HepG2 (cell line): ENCODE measurements around the gene ZMYND19. TPM values are rescaled to one million over a fixed set of nuclear protein-coding genes. Genes with fewer than 3 reads are reported as not detected.

Experiments used
- ATRX ChIP-seq: sonication (generic); formaldehyde crosslinking; IDR thresholded peaks from 2 replicates; pipeline ENCODE4 v1.4.0; 2020; ENCODE audit warnings: missing genetic modification reagents, borderline replicate concordance
- CCDC6 ChIP-seq: sonication (generic); formaldehyde crosslinking; IDR thresholded peaks from 2 replicates; pipeline ENCODE4 v1.8.1; 2022; ENCODE audit warnings: mild to moderate bottlenecking, missing genetic modification reagents, moderate library complexity
- JDP2 ChIP-seq: sonication (generic); formaldehyde crosslinking; IDR thresholded peaks from 2 replicates; pipeline ENCODE4 v1.8.1; 2022; ENCODE audit warnings: missing genetic modification reagents, borderline replicate concordance
- MAFK ChIP-seq, 2 experiments: IDR thresholded peaks in 1 of 2; conservative IDR thresholded peaks in 1 of 2; 2 replicates each; pipeline ENCODE4 v1.6.1; 2011; ENCODE audit warnings: improper control_type of control experiment in 2 of 2, low read length in 2 of 2
- PAX8 ChIP-seq: sonication (generic); formaldehyde crosslinking; IDR thresholded peaks from 2 replicates; pipeline ENCODE4 v1.8.0; 2022; ENCODE audit warnings: mild to moderate bottlenecking, missing genetic modification reagents, borderline replicate concordance
- RFXANK ChIP-seq: IDR thresholded peaks from 2 replicates; pipeline ENCODE4 v1.6.1; 2016
- RXRA ChIP-seq: sonication (generic); formaldehyde crosslinking; IDR thresholded peaks from 2 replicates; pipeline ENCODE4 v1.5.1; 2020; ENCODE audit warnings: missing genetic modification reagents
- TARDBP ChIP-seq: sonication (generic); formaldehyde crosslinking; IDR thresholded peaks from 2 replicates; pipeline ENCODE4 v1.8.0; 2022; ENCODE audit warnings: mild to moderate bottlenecking, missing genetic modification reagents
- TCF7L2 ChIP-seq: IDR thresholded peaks from 2 replicates; pipeline ENCODE4 v1.6.1; 2011; ENCODE audit warnings: mild to moderate bottlenecking, low read depth, low read length, moderate library complexity
- ZC3H13 ChIP-seq: sonication (generic); formaldehyde crosslinking; IDR thresholded peaks from 2 replicates; pipeline ENCODE4 v1.8.1; 2023; ENCODE audit warnings: mild to moderate bottlenecking, missing genetic modification reagents, moderate library complexity
- ZFP37 ChIP-seq: sonication (generic); formaldehyde crosslinking; IDR thresholded peaks from 2 replicates; pipeline ENCODE4 v1.4.0; 2020; ENCODE audit warnings: missing genetic modification reagents, borderline replicate concordance
- ZFP41 ChIP-seq: sonication (generic); formaldehyde crosslinking; IDR thresholded peaks from 2 replicates; pipeline ENCODE4 v1.4.0; 2020; ENCODE audit warnings: mild to moderate bottlenecking, missing genetic modification reagents, borderline replicate concordance
- ZNF589 ChIP-seq: sonication (generic); formaldehyde crosslinking; conservative IDR thresholded peaks from 2 replicates; pipeline ENCODE4 v1.8.0; 2022; ENCODE audit warnings: mild to moderate bottlenecking, moderate library complexity, missing genetic modification reagents
- ZNF652 ChIP-seq: IDR thresholded peaks from 2 replicates; pipeline ENCODE4 v1.6.1; 2016; ENCODE audit warnings: low read depth, borderline replicate concordance
- ZNF720 ChIP-seq: sonication (generic); formaldehyde crosslinking; IDR thresholded peaks from 2 replicates; pipeline ENCODE4 v1.4.0; 2020; ENCODE audit warnings: missing genetic modification reagents
- ZNF737 ChIP-seq: sonication (generic); formaldehyde crosslinking; IDR thresholded peaks from 2 replicates; pipeline ENCODE4 v1.5.0; 2020; ENCODE audit warnings: missing genetic modification reagents, mild to moderate bottlenecking, borderline replicate concordance
- ZNF772 ChIP-seq: sonication (generic); formaldehyde crosslinking; IDR thresholded peaks from 2 replicates; pipeline ENCODE4 v1.5.0; 2020; ENCODE audit warnings: mild to moderate bottlenecking, missing genetic modification reagents
- ZSCAN22 ChIP-seq: sonication (generic); formaldehyde crosslinking; IDR thresholded peaks from 2 replicates; pipeline ENCODE4 v1.4.0; 2020; ENCODE audit warnings: mild to moderate bottlenecking, missing genetic modification reagents
- polyA plus RNA-seq, 8 experiments: library from polyadenylated mRNA; depleted of rRNA in 3 of 8; stranded (reverse) in 7 of 8; unstranded in 1 of 8; fragments of >200 nt; fragmentation: Illumina TruSeq in 4 of 8; extraction: Trizol in 4 of 8; gene quantifications; 2 replicates each; pipeline versions ENCODE4 v1.2.1 to v1.2.3, GENCODE V29; 2011 to 2016; ENCODE audit warnings: low read depth in 4 of 8, missing spikeins in 1 of 8, mixed read lengths in 1 of 8; ENCODE audit not compliant: insufficient read depth in 1 of 8
- total RNA-seq, 5 experiments: library from RNA; depleted of rRNA; stranded (reverse); fragments of >200 nt; fragmentation: Illumina TruSeq; extraction: Trizol; gene quantifications; 2 replicates each; pipeline ENCODE4 v1.2.3, GENCODE V29; 2016; ENCODE audit warnings: low read depth in 1 of 5
- TF ChIP-seq, protein P1 (sequence below): sonication (generic); formaldehyde crosslinking; IDR thresholded peaks from 2 replicates; pipeline ENCODE4 v1.9.0; 2022; ENCODE audit warnings: missing genetic modification reagents, mild to moderate bottlenecking, borderline replicate concordance
- TF ChIP-seq, protein P2 (sequence below): sonication (generic); formaldehyde crosslinking; IDR thresholded peaks from 2 replicates; pipeline ENCODE4 v1.4.0; 2020; ENCODE audit warnings: mild to moderate bottlenecking, missing genetic modification reagents
- TF ChIP-seq, protein P3 (sequence below): sonication (generic); formaldehyde crosslinking; IDR thresholded peaks from 2 replicates; pipeline ENCODE4 v1.4.0; 2020; ENCODE audit warnings: missing genetic modification reagents, borderline replicate concordance
- TF ChIP-seq, protein P4 (sequence below): sonication (generic); formaldehyde crosslinking; IDR thresholded peaks from 2 replicates; pipeline ENCODE4 v1.5.1; 2020; ENCODE audit warnings: missing genetic modification reagents, mild to moderate bottlenecking, borderline replicate concordance

The ZMYND19 gene
- total and polyA plus RNA-seq, 2 of the 13 experiments (the other 11 are each of a cell fraction or from before 2014, with no cell fraction given): 21.3 to 38.7 TPM

DNA sequence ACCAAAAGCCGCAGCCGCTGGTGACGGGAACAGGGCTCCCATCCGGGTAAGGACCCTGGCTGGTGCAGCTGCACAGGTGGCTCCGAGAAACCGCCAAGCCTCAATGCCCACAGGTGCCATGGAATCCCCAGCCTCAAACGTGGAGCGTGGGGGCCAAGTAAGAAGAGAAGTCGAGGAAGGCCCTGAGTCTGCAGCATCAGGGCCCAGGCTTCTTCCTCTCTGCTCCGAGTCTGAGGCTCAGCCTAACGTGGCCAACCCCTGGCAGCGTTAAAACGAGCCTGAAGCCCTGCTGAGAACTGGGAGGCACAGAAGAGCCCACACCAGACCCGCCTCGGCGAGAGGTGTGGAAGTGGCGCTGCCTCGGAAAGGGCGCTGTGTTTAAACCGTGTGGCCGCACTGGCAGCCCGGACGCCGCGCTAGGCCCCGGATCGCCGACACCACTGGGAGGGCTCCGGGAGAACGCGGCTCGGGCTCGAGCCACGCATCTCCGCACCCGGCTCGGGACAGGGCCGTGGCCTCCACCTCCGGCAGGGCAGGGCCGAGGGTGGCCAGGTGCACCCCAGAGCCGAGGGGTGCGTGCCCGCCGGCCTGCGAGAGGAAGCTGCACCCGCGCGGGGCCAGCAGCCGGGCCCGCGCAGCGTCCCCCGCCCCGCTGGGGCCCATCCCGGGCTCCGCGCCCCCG, 730 bp downstream of the ZMYND19 start (continued):
- TF ChIP-seq, protein P1, sequence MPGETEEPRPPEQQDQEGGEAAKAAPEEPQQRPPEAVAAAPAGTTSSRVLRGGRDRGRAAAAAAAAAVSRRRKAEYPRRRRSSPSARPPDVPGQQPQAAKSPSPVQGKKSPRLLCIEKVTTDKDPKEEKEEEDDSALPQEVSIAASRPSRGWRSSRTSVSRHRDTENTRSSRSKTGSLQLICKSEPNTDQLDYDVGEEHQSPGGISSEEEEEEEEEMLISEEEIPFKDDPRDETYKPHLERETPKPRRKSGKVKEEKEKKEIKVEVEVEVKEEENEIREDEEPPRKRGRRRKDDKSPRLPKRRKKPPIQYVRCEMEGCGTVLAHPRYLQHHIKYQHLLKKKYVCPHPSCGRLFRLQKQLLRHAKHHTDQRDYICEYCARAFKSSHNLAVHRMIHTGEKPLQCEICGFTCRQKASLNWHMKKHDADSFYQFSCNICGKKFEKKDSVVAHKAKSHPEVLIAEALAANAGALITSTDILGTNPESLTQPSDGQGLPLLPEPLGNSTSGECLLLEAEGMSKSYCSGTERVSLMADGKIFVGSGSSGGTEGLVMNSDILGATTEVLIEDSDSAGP (CRISPR knock-in tag): no peak
- TF ChIP-seq ZC3H13 (CRISPR knock-in tag): no peak
- TF ChIP-seq MAFK (conservative IDR thresholded peaks at IDR 0.05 in 1 of 2, IDR thresholded peaks at IDR 0.05 in 1 of 2; ENCODE audit: low read length in 2 of 2): no peak
- no peak for TF ChIP-seq PAX8
- TF ChIP-seq, protein P2, sequence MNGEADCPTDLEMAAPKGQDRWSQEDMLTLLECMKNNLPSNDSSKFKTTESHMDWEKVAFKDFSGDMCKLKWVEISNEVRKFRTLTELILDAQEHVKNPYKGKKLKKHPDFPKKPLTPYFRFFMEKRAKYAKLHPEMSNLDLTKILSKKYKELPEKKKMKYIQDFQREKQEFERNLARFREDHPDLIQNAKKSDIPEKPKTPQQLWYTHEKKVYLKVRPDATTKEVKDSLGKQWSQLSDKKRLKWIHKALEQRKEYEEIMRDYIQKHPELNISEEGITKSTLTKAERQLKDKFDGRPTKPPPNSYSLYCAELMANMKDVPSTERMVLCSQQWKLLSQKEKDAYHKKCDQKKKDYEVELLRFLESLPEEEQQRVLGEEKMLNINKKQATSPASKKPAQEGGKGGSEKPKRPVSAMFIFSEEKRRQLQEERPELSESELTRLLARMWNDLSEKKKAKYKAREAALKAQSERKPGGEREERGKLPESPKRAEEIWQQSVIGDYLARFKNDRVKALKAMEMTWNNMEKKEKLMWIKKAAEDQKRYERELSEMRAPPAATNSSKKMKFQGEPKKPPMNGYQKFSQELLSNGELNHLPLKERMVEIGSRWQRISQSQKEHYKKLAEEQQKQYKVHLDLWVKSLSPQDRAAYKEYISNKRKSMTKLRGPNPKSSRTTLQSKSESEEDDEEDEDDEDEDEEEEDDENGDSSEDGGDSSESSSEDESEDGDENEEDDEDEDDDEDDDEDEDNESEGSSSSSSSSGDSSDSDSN: peak; percentile 92
- TF ChIP-seq TARDBP: no peak
- TF ChIP-seq, protein P3, sequence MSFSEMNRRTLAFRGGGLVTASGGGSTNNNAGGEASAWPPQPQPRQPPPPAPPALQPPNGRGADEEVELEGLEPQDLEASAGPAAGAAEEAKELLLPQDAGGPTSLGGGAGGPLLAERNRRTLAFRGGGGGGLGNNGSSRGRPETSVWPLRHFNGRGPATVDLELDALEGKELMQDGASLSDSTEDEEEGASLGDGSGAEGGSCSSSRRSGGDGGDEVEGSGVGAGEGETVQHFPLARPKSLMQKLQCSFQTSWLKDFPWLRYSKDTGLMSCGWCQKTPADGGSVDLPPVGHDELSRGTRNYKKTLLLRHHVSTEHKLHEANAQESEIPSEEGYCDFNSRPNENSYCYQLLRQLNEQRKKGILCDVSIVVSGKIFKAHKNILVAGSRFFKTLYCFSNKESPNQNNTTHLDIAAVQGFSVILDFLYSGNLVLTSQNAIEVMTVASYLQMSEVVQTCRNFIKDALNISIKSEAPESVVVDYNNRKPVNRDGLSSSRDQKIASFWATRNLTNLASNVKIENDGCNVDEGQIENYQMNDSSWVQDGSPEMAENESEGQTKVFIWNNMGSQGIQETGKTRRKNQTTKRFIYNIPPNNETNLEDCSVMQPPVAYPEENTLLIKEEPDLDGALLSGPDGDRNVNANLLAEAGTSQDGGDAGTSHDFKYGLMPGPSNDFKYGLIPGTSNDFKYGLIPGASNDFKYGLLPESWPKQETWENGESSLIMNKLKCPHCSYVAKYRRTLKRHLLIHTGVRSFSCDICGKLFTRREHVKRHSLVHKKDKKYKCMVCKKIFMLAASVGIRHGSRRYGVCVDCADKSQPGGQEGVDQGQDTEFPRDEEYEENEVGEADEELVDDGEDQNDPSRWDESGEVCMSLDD (CRISPR knock-in tag): no peak
- 0 out of 2 replicates have a peak, but pooled peaks have one; percentile 31 for TF ChIP-seq ZFP41
- TF ChIP-seq ZNF720 (CRISPR knock-in tag): no peak
- TF ChIP-seq ATRX: no peak
- 0 out of 2 replicates have a peak, but pooled peaks have one; percentile 47 for TF ChIP-seq ZNF737 (CRISPR knock-in tag)
- TF ChIP-seq, protein P4, sequence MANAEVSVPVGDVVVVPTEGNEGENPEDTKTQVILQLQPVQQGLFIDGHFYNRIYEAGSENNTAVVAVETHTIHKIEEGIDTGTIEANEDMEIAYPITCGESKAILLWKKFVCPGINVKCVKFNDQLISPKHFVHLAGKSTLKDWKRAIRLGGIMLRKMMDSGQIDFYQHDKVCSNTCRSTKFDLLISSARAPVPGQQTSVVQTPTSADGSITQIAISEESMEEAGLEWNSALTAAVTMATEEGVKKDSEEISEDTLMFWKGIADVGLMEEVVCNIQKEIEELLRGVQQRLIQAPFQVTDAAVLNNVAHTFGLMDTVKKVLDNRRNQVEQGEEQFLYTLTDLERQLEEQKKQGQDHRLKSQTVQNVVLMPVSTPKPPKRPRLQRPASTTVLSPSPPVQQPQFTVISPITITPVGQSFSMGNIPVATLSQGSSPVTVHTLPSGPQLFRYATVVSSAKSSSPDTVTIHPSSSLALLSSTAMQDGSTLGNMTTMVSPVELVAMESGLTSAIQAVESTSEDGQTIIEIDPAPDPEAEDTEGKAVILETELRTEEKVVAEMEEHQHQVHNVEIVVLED (CRISPR knock-in tag): no peak
- TF ChIP-seq TCF7L2: no peak
- no peak for TF ChIP-seq ZSCAN22 (CRISPR knock-in tag)
- TF ChIP-seq RFXANK (CRISPR knock-in tag): no peak
- no peak for TF ChIP-seq ZNF652 (CRISPR knock-in tag)
- no peak for TF ChIP-seq CCDC6
- no peak for TF ChIP-seq JDP2 (CRISPR knock-in tag)
- TF ChIP-seq ZNF589 (CRISPR knock-in tag): no peak
- no peak for TF ChIP-seq RXRA (CRISPR knock-in tag)
- TF ChIP-seq ZNF772: no peak
- no peak for TF ChIP-seq ZFP37
